Tongue (tissue), 2 donors: ENCODE measurements around the gene CPNE4. TPM values are rescaled to one million over a fixed set of nuclear protein-coding genes. Genes with fewer than 3 reads are reported as not detected.

Experiments
- DNase-seq: peaks from one replicate; pipeline ENCODE4 v3.0.0-alpha.2; 2015
- total RNA-seq: library from RNA; depleted of rRNA; stranded (reverse); fragments of >200 nt; gene quantifications from one replicate; pipeline ENCODE4 v1.2.3, GENCODE V29; 2014

The CPNE4 gene
- total RNA-seq, 1 donor from 2014 or later = 1.5 TPM

- DNase-seq = peak; percentile 2
Measured at GRCh38 chr3:131880948-131881347, 153.9 kb downstream of the CPNE4 start.

GRCh38 chr3:131868203-131868602 is 166.6 kb downstream of the CPNE4 start:
- DNase-seq = no peak

GRCh38 chr3:131856171-131856570 is 178.6 kb downstream of the CPNE4 start:
- DNase-seq = no peak

GRCh38 chr3:131850223-131850622 is 184.6 kb downstream of the CPNE4 start:
- no peak for DNase-seq

- peak; percentile 14 for DNase-seq
Measured at GRCh38 chr3:131849616-131850015, 185.2 kb downstream of the CPNE4 start.

GRCh38 chr3:131847966-131848510 is 186.8 kb downstream of the CPNE4 start:
- DNase-seq = no peak

GRCh38 chr3:131846296-131846924 is 188.4 kb downstream of the CPNE4 start:
- DNase-seq = no peak

- no peak for DNase-seq
Measured at GRCh38 chr3:131843174-131843573, 191.6 kb downstream of the CPNE4 start.

GRCh38 chr3:131840156-131840797 is 194.5 kb downstream of the CPNE4 start:
- no peak for DNase-seq

- DNase-seq = no peak
Measured at GRCh38 chr3:131835906-131836305, 198.9 kb downstream of the CPNE4 start.

GRCh38 chr3:131831608-131832007 is 203.2 kb downstream of the CPNE4 start:
- DNase-seq = no peak

- DNase-seq = no peak
Measured at GRCh38 chr3:131821191-131821762, 213.5 kb downstream of the CPNE4 start.

- no peak for DNase-seq
Measured at GRCh38 chr3:131819381-131820055, 215.3 kb downstream of the CPNE4 start.

GRCh38 chr3:131812433-131812832 is 222.4 kb downstream of the CPNE4 start:
- no peak for DNase-seq

- no peak for DNase-seq
Measured at GRCh38 chr3:131811481-131811880, 223.3 kb downstream of the CPNE4 start.

GRCh38 chr3:131807822-131808221 is 227.0 kb downstream of the CPNE4 start:
- DNase-seq = no peak

GRCh38 chr3:131806736-131807135 is 228.1 kb downstream of the CPNE4 start:
- no peak for DNase-seq

GRCh38 chr3:131804565-131805133 is 230.2 kb downstream of the CPNE4 start:
- DNase-seq = no peak

GRCh38 chr3:131803113-131803512 is 231.7 kb downstream of the CPNE4 start:
- DNase-seq = no peak

- DNase-seq = no peak
Measured at GRCh38 chr3:131802029-131802428, 232.8 kb downstream of the CPNE4 start.

GRCh38 chr3:131801566-131801965 is 233.2 kb downstream of the CPNE4 start:
- DNase-seq = no peak

- DNase-seq = no peak
Measured at GRCh38 chr3:131797776-131798175, 237.0 kb downstream of the CPNE4 start.
